ENCODE measurements around the gene ARHGAP24. TPM values are rescaled to one million over a fixed set of nuclear protein-coding genes. Genes with fewer than 3 reads are reported as not detected.

Gene ARHGAP24
- total RNA-seq, 1 experiment from 2014 or later: 17.4 TPM

- no peaks in the 10 kb centered on the region for H3K27me3 ChIP-seq (ENCODE audit: control insufficient read depth, insufficient read depth, low read length)
- intact Hi-C loops (cut with micrococcal nuclease; ENCODE audit: unreplicated experiment): no loop called here
- in situ Hi-C loops (cut with HindIII; ENCODE audit: low pct_unique_long_range_greater_than_20kb, low sequenced_read_pairs): no loop called here
- peaks cover 4% of the 10 kb centered on the region for H3K4me1 ChIP-seq (ENCODE audit: control insufficient read depth, insufficient read depth, low read length)
- no peak overlapping the region for H3K27ac ChIP-seq (ENCODE audit: low read length)
- TF ChIP-seq SIN3A (IDR thresholded peaks at IDR 0.05; ENCODE audit: borderline replicate concordance, insufficient read depth, low read depth, low read length): no peak
- no peak for TF ChIP-seq REST (IDR thresholded peaks at IDR 0.05; ENCODE audit: insufficient read depth in 1 of 2, low read depth in 2 of 2, low read length in 1 of 2)
- TF ChIP-seq CTCF (IDR thresholded peaks at IDR 0.05): no peak
- TF ChIP-seq TCF7L2 (IDR thresholded peaks at IDR 0.05; ENCODE audit: low read depth, low read length): no peak
- TF ChIP-seq POLR2AphosphoS5 (IDR thresholded peaks at IDR 0.05; ENCODE audit: low read depth, low read length): no peak
- DNase-seq (ENCODE audit: low read depth, low spot score) (no peak), ATAC-seq (no peak)
- no peak overlapping the region for H3K4me3 ChIP-seq (ENCODE audit: low read depth in 2 of 2, low read length in 2 of 2)
- BruUV-seq (replicated peaks): no TSS peak
- H3K36me3 ChIP-seq (ENCODE audit: control insufficient read depth, insufficient read depth, low read length): no peaks in the 10 kb centered on the region
- POLR2A ChIA-PET: no interaction called here
- CTCF ChIA-PET: no interaction called here
- H3K9me3 ChIP-seq (ENCODE audit: control insufficient read depth, insufficient read depth, low read depth, low read length): no peaks in the 10 kb centered on the region
Measured at GRCh38 chr4:85520765-85521749, 46.1 kb downstream of the ARHGAP24 start.

GRCh38 chr4:85522277-85522676 lies 47.3 kb downstream of the ARHGAP24 start:
- H3K4me1 ChIP-seq (ENCODE audit: control insufficient read depth, insufficient read depth, low read length): no peaks in the 10 kb centered on the region
- DNase-seq (ENCODE audit: low read depth, low spot score) (no peak), ATAC-seq (no peak)
- H3K4me3 ChIP-seq (ENCODE audit: low read depth in 2 of 2, low read length in 2 of 2): no peak overlapping the region
- BruUV-seq (replicated peaks): no TSS peak
- no peaks in the 10 kb centered on the region for H3K9me3 ChIP-seq (ENCODE audit: control insufficient read depth, insufficient read depth, low read depth, low read length)
- no peak overlapping the region; the same call in 1 of the 2 replicates for H3K27ac ChIP-seq (ENCODE audit: low read length)
- intact Hi-C loops (cut with micrococcal nuclease; ENCODE audit: unreplicated experiment): no loop called here
- H3K36me3 ChIP-seq (ENCODE audit: control insufficient read depth, insufficient read depth, low read length): no peaks in the 10 kb centered on the region
- in situ Hi-C loops (cut with HindIII; ENCODE audit: low pct_unique_long_range_greater_than_20kb, low sequenced_read_pairs): no loop called here
- TF ChIP-seq CTCF (IDR thresholded peaks at IDR 0.05) (no peak), TCF7L2 (IDR thresholded peaks at IDR 0.05; ENCODE audit: low read depth, low read length) (no peak), SIN3A (IDR thresholded peaks at IDR 0.05; ENCODE audit: borderline replicate concordance, insufficient read depth, low read depth, low read length) (no peak), POLR2AphosphoS5 (IDR thresholded peaks at IDR 0.05; ENCODE audit: low read depth, low read length) (no peak)
- H3K27me3 ChIP-seq (ENCODE audit: control insufficient read depth, insufficient read depth, low read length): no peaks in the 10 kb centered on the region
- ChIA-PET POLR2A (no interaction called here), CTCF (no interaction called here)
